GM18951 (cell line): ENCODE data around the gene TGFBR3.

ENCODE experiments used
- POLR2A ChIP-seq: IDR thresholded peaks from 4 replicates; pipeline ENCODE4 v1.6.1; 2011; ENCODE audit warnings: mild to moderate bottlenecking; ENCODE audit not compliant: insufficient read length, insufficient read depth; ENCODE audit errors: extremely low read depth
- in situ Hi-C: fragments of 300-500 bp; cut with MboI; formaldehyde crosslinking; loops from one replicate; pipeline ENCODE4 v1.12.0; 2022; ENCODE audit warnings: low sequenced_read_pairs, mixed read lengths, inconsistent platforms; ENCODE audit not compliant: unreplicated experiment

TGFBR3 gene

GRCh38 chr1:91885716-91886506 lies at the start of gene TGFBR3:
TGFBR3 (minus strand) TSS chr1:91886151; CDS start chr1:91861531, 24,620 bp downstream.
- TF ChIP-seq POLR2A, result no peak
- in situ Hi-C loops, result loop anchor here (25.0 kb wide), 1 partner anchor 374 kb away; the partner anchor contains the start of gene CDC7

GRCh38 chr1:91929250-91929649 lies 43.3 kb upstream of the TGFBR3 start:
- in situ Hi-C loops, result loop anchor here (25.0 kb wide), 1 partner anchor 642 kb away; no protein-coding TSS in a partner anchor
- TF ChIP-seq POLR2A, result no peak

- no peak for TF ChIP-seq POLR2A
Observed at GRCh38 chr1:91928026-91928425, 42.1 kb upstream of the TGFBR3 start.

GRCh38 chr1:91925644-91926435 lies 39.9 kb upstream of the TGFBR3 start:
- no peak for TF ChIP-seq POLR2A
- in situ Hi-C loops, result loop anchor here (25.0 kb wide), 1 partner anchor 639 kb away; no protein-coding TSS in a partner anchor

More at GRCh38 chr1:91928026-91928425, 42.1 kb upstream of the TGFBR3 start:
- in situ Hi-C loops, result loop anchor here (25.0 kb wide), 1 partner anchor 641 kb away; no protein-coding TSS in a partner anchor

GRCh38 chr1:91924146-91924545 lies 38.2 kb upstream of the TGFBR3 start:
- in situ Hi-C loops, result no loop called here
- TF ChIP-seq POLR2A, result no peak

- in situ Hi-C loops, result no loop called here
Observed at GRCh38 chr1:91919962-91920361, 34.0 kb upstream of the TGFBR3 start.

GRCh38 chr1:91916811-91917460 lies 31.0 kb upstream of the TGFBR3 start:
- TF ChIP-seq POLR2A, result no peak
- in situ Hi-C loops, result no loop called here

More at GRCh38 chr1:91919962-91920361, 34.0 kb upstream of the TGFBR3 start:
- TF ChIP-seq POLR2A, result no peak

GRCh38 chr1:91916046-91916445 lies 30.1 kb upstream of the TGFBR3 start:
- no peak for TF ChIP-seq POLR2A
- in situ Hi-C loops, result no loop called here

- no peak for TF ChIP-seq POLR2A
- in situ Hi-C loops, result no loop called here
Observed at GRCh38 chr1:91913018-91913417, 27.1 kb upstream of the TGFBR3 start.

GRCh38 chr1:91912266-91912665 lies 26.3 kb upstream of the TGFBR3 start:
- in situ Hi-C loops, result no loop called here

GRCh38 chr1:91901231-91901630 lies 15.3 kb upstream of the TGFBR3 start:
- in situ Hi-C loops, result no loop called here
- no peak for TF ChIP-seq POLR2A

More at GRCh38 chr1:91912266-91912665, 26.3 kb upstream of the TGFBR3 start:
- no peak for TF ChIP-seq POLR2A

GRCh38 chr1:91900562-91900961 lies 14.6 kb upstream of the TGFBR3 start:
- in situ Hi-C loops, result no loop called here
- TF ChIP-seq POLR2A, result no peak

GRCh38 chr1:91897016-91897415 lies 11.1 kb upstream of the TGFBR3 start:
- in situ Hi-C loops, result loop anchor here (25.0 kb wide), 1 partner anchor 385 kb away; the partner anchor contains the start of gene CDC7
- TF ChIP-seq POLR2A, result no peak
